GM10847 (cell line): ENCODE measurements around the gene NPFF.

Experiments used
- POLR2A ChIP-seq: IDR thresholded peaks from 2 replicates; pipeline ENCODE4 v1.6.1; 2011; ENCODE audit not compliant: insufficient read length; ENCODE audit errors: extremely low read depth

NPFF gene

DNA sequence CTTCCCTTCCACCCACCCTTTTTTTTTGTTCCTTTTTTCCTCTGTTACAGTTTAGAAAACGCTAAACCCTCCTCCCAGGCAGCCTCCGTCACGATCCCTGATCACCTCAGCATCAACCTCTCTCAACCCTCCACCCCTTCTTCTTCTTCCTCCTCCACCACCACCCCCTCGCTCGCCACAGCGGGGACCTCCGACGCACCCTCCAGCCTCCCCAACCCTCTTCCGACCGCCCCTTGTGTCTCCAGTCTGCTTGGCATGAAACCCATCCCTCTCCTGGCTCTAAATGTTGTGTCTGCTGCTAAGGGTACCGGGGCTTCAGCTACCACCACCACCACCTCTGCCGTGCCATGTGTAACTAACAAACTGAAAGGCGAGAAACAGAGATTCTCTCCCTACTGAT is 32.5 kb downstream of the NPFF start:
- TF ChIP-seq POLR2A: no peak

DNA sequence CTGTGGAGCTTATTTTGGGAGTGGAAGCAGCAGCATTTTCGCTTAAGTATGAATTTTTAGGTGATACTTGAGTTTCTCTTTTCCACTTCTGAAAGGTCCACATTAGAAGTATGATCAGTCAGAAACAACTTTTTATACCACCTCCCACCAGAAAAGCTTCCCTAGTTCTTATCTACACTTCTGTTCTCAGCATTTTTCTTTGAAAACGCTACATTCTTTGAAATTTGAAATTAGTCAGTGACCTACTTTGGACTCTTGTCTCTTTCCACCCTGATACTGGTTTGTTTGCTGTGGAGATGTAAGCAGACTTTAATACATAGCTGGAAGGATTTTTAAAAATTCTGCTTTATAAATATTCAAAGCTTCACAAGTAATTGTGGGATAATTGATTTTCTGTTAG is 33.2 kb downstream of the NPFF start:
- no peak for TF ChIP-seq POLR2A

DNA sequence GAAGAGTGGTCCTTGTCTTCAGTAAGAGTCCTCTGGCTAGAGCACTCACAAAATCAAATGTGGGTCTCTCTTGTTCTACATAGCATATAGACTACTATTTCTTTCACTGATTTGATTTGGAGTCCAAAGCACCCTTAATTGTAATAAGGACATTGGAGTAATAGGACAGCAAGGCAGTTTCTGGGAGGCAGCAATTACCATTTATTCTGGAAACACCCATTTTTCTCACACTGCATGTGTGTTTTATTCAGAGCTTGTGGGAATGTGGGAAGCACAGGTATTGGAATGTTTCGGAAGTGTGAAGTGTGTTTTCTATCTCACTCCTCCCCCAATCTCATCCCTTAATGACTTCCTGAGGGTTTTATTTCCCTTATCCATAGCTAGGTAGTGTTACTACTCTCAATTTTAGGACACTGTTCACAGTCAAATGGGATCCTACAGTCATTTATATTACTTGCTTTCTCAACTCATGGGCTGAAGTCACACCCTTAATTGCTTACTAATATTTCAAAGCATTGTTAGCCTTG is 35.2 kb downstream of the NPFF start:
- TF ChIP-seq POLR2A: no peak

DNA sequence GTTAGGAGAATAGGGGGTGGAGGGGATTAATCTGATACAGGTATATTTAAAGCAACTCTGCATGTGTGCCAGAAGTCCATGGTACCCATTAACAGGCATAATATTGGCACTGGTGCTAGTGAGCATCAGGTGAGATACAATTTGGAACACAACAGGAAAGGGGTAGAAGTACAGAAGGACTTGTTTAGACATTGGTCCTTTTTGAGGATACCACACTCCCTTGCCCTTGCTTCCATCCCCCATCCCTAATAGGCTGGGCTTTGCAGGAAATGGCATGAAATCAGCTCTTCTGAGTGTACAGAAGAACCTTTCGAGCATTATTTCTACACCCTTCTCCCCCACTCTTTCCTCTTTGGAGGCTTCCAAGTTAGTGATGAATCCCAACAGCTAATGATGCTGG is 39.0 kb downstream of the NPFF start:
- no peak for TF ChIP-seq POLR2A

DNA sequence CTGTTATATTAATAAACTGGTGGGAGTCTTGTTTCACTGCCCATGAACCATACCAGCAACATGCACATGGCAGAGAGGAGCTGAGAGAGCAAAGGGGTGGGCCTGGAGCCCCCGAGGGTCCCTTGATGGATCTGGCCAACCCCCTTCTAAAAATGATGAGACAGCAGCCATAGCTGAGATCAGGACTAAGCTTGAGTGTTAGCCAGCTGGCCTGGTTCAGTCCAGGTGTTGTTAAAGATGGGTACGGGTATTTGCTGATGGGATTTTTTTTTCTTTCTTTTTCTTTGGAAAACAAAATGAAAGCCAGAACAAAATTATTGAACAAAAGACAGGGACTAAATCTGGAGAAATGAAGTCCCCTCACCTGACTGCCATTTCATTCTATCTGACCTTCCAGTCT is 39.4 kb downstream of the NPFF start:
- no peak for TF ChIP-seq POLR2A

DNA sequence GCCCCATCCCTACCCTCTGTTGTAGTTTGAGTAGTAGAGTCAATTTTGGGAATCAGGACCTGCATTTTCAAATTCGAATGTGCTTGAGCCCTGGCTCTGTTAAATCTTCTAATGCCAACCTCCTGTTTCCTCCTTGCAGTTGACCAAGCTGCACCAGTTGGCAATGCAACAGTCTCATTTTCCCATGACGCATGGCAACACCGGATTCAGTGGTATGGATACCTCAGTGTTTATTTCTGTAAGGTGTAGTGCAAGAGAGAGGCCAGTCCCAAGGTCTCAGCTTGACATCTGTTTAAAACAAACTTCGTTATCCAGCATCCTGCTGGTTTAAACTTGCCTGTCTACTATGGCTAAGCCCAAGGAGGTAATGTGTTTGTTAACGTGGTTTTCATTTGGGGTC is 40.2 kb downstream of the NPFF start:
- no peak for TF ChIP-seq POLR2A

DNA sequence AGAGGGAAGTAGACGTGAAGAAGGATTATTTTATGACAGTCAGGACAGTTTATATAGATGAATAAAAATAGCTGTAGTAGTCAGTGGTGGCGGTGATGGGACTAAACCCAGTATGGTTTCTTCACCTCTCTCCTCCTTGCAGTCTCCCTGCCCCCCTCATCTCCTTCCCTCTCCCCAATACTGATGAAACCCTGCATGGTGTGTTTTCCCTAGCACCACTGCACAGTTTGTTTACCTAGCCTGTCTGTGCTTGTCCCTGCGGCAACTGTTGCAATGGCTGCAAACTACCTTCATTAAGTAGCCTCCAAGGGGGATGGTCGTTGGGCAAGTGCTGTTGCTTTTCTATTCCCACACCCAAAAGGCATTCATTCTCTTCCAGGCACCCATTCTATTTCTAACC is 40.6 kb downstream of the NPFF start:
- TF ChIP-seq POLR2A: no peak

DNA sequence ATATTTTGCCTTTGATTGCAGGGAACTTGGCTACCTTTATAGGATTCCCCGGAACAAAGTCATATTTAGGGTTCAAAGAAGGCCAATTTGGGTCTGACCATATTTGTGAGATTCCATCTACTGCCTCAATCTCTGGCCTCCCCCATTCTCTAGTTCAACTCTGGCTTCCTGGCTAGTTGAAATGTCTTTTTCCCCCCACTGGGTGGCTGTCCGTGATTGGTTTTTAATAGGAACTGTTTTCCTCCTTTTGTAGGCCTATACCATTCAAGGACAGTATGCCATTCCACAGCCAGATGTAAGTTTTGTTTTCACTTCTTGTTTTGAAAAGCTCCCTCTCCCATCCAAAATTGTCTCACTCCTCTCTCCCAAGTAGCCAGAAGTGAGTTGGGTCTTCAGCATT is 41.6 kb downstream of the NPFF start:
- TF ChIP-seq POLR2A: no peak

DNA sequence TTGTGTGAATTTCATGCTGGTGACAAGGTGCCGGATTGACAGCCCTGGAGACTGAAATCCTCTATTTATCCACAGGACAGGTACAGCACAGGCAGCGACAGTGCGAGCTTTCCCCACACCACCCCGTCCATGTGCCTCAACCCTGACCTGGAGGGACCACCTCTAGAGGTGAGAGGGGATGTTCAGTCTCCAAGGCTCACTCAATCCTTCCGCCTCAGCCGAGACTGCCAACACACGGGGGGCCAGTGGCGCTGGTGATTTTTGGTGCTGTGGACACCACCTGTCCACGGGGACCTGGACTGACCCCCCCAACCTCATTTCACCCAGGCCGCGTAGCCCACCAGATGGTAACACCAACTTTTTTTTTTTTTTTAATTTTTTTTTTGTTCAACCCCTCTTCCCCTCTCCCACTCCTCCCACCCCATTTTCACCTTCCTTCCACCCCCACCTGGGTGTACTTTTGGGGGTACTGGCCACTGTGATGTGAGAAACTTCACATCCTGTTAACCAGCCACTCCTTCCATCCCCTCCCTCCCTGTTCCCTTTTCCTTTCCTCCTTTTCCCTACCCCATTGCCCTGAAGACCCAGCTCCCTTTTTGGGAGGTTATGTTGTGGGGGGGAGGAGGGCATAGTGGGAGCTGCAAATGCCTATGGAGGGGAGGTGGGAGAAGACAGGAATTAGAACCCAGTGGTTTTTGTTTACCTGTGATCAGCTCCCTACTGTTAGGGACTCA is 42.4 kb downstream of the NPFF start:
- no peak for TF ChIP-seq POLR2A

DNA sequence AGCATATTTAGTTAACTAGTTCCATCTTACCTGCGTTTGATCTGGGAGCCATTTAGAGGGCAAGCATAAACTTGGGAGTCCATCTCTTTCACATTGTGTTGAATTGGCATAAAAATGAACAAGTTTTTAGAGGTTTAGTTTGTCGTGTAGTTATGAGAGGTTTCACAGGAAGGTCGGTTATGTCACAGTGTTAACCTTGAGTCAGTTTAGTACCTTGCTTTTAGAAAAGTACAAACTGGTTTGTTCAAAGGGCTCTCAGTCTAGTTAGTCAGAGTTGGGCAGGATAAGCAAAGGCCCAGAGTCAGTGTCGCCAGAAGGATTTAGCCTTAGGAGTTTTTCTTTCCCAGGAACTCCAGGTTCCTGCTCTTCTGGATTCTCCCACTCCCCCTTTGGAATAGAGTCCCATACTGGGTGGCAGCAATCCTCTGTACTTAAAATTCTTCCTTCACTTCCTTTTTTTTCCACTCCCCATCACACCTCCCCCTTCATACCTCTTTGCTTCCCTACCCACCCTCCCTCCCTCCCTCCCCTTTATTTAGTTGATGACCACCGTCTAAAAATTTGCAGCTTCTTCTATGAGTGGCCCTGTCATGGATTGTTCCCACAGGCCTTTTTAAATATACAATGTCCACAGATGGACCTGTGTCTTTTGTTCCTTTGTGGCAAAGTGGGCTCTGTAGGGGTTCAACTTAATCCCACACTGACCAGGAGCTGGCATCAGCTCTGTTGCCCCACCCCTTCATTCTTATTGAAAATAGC is 43.3 kb downstream of the NPFF start:
- TF ChIP-seq POLR2A: no peak

DNA sequence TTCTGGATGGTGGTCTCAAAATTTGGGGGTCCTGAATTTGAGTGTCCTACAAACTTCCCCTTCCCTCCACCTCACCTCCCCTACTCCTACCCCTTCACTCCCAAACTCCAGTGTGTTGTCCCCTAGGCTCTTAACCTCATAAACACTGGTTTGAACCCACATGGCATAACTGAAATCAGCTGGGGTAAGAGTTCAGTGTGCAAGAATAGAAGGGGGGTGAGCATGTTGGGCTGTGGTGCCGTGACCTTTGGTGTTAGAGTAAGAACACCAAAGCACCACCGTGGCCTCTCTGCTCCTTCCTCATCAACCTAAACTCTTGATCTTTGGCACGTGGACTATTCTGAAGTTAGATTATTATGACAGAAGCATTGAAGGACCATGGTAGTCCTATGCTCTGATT is 44.3 kb downstream of the NPFF start:
- no peak for TF ChIP-seq POLR2A

DNA sequence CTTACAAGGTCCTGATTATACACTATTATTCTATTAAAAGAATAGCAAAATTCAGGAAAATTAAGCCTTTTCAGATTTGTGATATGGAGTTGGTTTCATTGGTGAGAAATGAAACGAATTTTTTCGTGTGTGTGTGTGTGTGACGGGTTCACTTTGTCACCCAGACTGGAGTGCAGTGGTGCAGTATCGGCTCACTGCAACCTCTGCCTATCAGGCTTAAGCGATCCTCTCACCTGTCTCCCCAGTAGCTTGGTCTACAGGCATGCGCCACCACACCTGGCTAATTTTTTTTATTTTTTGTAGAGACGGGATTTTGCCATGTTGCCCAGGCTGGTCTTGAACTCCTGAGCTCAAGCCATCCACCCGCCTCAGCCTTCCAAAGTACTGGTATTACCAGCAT is 45.7 kb downstream of the NPFF start:
- TF ChIP-seq POLR2A: no peak

DNA sequence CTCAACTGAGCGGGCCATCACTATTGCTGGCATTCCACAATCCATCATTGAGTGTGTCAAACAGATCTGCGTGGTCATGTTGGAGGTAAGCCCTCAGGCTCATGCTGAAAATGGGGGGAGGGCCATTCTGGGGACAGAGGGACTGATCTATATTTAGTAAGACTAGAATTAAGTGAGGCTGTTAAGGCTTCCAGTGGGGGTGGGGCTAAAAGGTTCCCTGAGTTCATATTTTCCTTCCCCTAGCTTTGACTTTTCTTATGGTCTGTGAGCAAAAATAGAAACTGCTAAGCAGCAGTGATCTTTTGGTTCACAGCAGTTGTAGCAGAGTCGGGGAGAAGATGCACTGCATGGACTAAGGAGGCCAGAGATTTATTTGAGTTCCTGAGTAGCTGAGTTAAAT is 46.2 kb downstream of the NPFF start:
- no peak for TF ChIP-seq POLR2A

DNA sequence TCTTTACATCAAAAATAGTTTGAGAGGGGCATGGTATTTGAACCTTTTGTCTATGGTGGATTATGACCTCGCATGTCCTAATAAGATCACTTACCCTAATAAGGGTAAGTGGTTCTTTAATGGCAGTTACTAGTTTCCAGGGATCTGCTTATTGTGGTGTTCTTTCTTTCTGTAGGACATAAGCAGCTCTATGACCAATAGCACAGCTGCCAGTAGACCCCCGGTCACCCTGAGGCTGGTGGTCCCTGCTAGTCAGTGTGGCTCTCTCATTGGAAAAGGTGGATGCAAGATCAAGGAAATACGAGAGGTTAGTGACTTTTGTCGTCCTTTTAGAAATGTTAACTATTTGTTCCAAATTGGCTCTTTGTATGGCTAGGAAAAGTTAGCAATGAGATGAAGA is 48.2 kb downstream of the NPFF start:
- TF ChIP-seq POLR2A: no peak
